GM19467 (cell line): ENCODE data around the gene ZFP62.
"Not testable (repeated sequence)": the region's sequence is repeated elsewhere in the genome, so short reads cannot be mapped to it uniquely, and the experiment has no call there.

Experiments
- ATAC-seq: cut with Tn5 transposase; IDR thresholded peaks from one replicate; pipeline ENCODE4 v1.9.1; 2021; ENCODE audit warnings: mild to moderate bottlenecking, moderate library complexity; ENCODE audit not compliant: unreplicated experiment

The ZFP62 gene

GRCh38 chr5:180860887-180861822, at the start of gene ZFP62:
Gene ZFP62 (minus strand): TSS chr5:180861276. CDS start chr5:180861219, 57 bp downstream.
- peak; percentile 90 for ATAC-seq

- ATAC-seq: no peak
These were observed 49.7 kb upstream of the ZFP62 start for GRCh38 chr5:180910735-180911134.

GRCh38 chr5:180910182-180910581, 49.1 kb upstream of the ZFP62 start:
- ATAC-seq: no peak

- ATAC-seq: no peak
These were observed 48.7 kb upstream of the ZFP62 start for GRCh38 chr5:180909782-180910181.

GRCh38 chr5:180908998-180909731, 48.1 kb upstream of the ZFP62 start:
- no peak for ATAC-seq

GRCh38 chr5:180908400-180908799, 47.3 kb upstream of the ZFP62 start:
- ATAC-seq: no peak

GRCh38 chr5:180901319-180902009, 40.4 kb upstream of the ZFP62 start:
- no peak for ATAC-seq

- ATAC-seq: no peak
These were observed 39.1 kb upstream of the ZFP62 start for GRCh38 chr5:180900178-180900577.

GRCh38 chr5:180898621-180899246, 37.7 kb upstream of the ZFP62 start, which contains the start of gene BTNL8:
Gene BTNL8 (plus strand): TSS chr5:180899159. CDS start chr5:180899311, 152 bp downstream.
- no peak for ATAC-seq

- ATAC-seq: not testable (repeated sequence)
These were observed 34.3 kb upstream of the ZFP62 start for GRCh38 chr5:180895330-180895729.

GRCh38 chr5:180889381-180889780, 28.3 kb upstream of the ZFP62 start:
- no peak for ATAC-seq

- ATAC-seq: not testable (repeated sequence)
These were observed 24.9 kb upstream of the ZFP62 start for GRCh38 chr5:180885845-180886529.

- ATAC-seq: no peak
These were observed 14.9 kb upstream of the ZFP62 start for GRCh38 chr5:180875860-180876426.

GRCh38 chr5:180874804-180875582, 13.9 kb upstream of the ZFP62 start:
- ATAC-seq: no peak

- no peak for ATAC-seq
These were observed 12.8 kb upstream of the ZFP62 start for GRCh38 chr5:180873615-180874520.

GRCh38 chr5:180872419-180872818, 11.3 kb upstream of the ZFP62 start:
- ATAC-seq: no peak

- ATAC-seq: no peak
These were observed 9.4 kb upstream of the ZFP62 start for GRCh38 chr5:180870276-180871068.
